Stimulated activated CD4-positive, alpha-beta T cell treated with anti-CD3 and anti-CD28 coated beads, Interleukin-15, amount 100 ng/mL, for 24 hours (primary cell): Measurements from ENCODE around the gene ADORA2B.
A peak's percentile ranks its signal among the peaks of the same experiment; 100 is the strongest.
"Not testable (repeated sequence)": the region's sequence is repeated elsewhere in the genome, so short reads cannot be mapped to it uniquely, and the experiment has no call there.

Experiments
- DNase-seq: peaks from one replicate; pipeline ENCODE4 v3.0.0-alpha.2; 2020

The ADORA2B gene

GRCh38 chr17:15955793-15956541 is 11.0 kb downstream of the ADORA2B start:
- DNase-seq = no peak

GRCh38 chr17:15957206-15957605 is 12.3 kb downstream of the ADORA2B start:
- DNase-seq = peak; percentile 61

- DNase-seq = no peak
These were observed 12.8 kb downstream of the ADORA2B start for GRCh38 chr17:15957608-15958307.

- no peak for DNase-seq
These were observed 13.5 kb downstream of the ADORA2B start for GRCh38 chr17:15958484-15958854.

GRCh38 chr17:15963670-15964110 is 18.8 kb downstream of the ADORA2B start:
- DNase-seq = no peak

- DNase-seq = no peak
These were observed 20.6 kb downstream of the ADORA2B start for GRCh38 chr17:15965528-15965927.

- no peak for DNase-seq
These were observed 21.4 kb downstream of the ADORA2B start for GRCh38 chr17:15966183-15966878.

GRCh38 chr17:15966879-15967248 is 21.9 kb downstream of the ADORA2B start:
- no peak for DNase-seq

GRCh38 chr17:15967706-15968399 is 22.9 kb downstream of the ADORA2B start:
- no peak for DNase-seq

- DNase-seq = no peak
These were observed 24.5 kb downstream of the ADORA2B start for GRCh38 chr17:15969463-15969862.

- DNase-seq = no peak
These were observed 25.6 kb downstream of the ADORA2B start for GRCh38 chr17:15970500-15970899.

GRCh38 chr17:15971098-15971678 is 26.3 kb downstream of the ADORA2B start:
- no peak for DNase-seq

GRCh38 chr17:15971882-15972281 is 27.0 kb downstream of the ADORA2B start:
- no peak for DNase-seq

- no peak for DNase-seq
These were observed 27.6 kb downstream of the ADORA2B start for GRCh38 chr17:15972497-15972951.

GRCh38 chr17:15973016-15973415 is 28.1 kb downstream of the ADORA2B start:
- DNase-seq = no peak

GRCh38 chr17:15973834-15974233 is 28.9 kb downstream of the ADORA2B start:
- DNase-seq = no peak

- no peak for DNase-seq
These were observed 33.0 kb downstream of the ADORA2B start for GRCh38 chr17:15977894-15978293.

GRCh38 chr17:15978606-15979005 is 33.7 kb downstream of the ADORA2B start:
- no peak for DNase-seq

GRCh38 chr17:15979013-15979412 is 34.1 kb downstream of the ADORA2B start:
- DNase-seq = not testable (repeated sequence)

GRCh38 chr17:15981208-15981607 is 36.3 kb downstream of the ADORA2B start:
- DNase-seq = peak; percentile 50

- no peak for DNase-seq
These were observed 37.0 kb downstream of the ADORA2B start for GRCh38 chr17:15981646-15982580.

GRCh38 chr17:15996322-15996721 is 51.4 kb downstream of the ADORA2B start:
- no peak for DNase-seq
